Measurements from ENCODE around the gene ZNF70. TPM values are rescaled to one million over a fixed set of nuclear protein-coding genes. Genes with fewer than 3 reads are reported as not detected.

The ZNF70 gene
- total and polyA plus RNA-seq, 9 of the 15 experiments (the other 6 are each of a cell fraction or from before 2014, with no cell fraction given): 0.14 to 3.3 (median 1.4) TPM

DNA sequence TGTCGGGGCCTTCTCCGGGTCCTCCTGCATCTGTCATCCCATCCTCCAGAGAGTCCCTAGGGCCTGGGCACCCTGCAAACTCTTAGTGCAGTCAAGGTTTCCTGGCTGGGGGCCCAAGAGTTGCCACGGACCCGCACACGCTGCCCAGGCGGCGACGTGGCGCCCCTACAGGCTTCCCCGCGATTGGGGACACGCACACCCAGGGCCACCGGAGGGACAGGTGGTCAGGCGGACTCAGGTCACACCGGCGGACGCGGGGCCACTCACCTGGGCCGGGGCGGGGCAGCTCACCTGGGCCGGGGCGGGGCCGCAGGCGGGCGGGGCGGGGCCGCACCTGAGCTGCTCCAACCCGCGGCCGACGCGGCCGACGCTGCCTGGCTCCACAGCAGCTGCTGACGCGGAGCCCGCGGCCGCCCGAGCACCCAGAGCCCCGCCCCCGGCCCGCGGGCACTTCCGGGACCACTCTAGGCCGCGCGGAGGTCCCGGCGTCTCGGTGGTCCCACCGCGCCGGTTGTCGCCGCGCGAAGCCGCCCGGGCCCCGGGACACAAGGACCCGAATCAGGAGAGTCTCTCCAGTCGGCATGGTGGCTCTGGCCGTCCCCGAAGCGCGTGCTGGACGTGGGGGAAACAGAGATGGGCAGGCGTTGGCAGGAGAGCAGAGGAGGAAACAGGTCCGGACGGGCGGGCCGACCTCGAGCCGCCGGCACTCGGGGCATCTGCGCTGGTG lies at the start of gene ZNF70 (continued):
- TF ChIP-seq, protein P1, sequence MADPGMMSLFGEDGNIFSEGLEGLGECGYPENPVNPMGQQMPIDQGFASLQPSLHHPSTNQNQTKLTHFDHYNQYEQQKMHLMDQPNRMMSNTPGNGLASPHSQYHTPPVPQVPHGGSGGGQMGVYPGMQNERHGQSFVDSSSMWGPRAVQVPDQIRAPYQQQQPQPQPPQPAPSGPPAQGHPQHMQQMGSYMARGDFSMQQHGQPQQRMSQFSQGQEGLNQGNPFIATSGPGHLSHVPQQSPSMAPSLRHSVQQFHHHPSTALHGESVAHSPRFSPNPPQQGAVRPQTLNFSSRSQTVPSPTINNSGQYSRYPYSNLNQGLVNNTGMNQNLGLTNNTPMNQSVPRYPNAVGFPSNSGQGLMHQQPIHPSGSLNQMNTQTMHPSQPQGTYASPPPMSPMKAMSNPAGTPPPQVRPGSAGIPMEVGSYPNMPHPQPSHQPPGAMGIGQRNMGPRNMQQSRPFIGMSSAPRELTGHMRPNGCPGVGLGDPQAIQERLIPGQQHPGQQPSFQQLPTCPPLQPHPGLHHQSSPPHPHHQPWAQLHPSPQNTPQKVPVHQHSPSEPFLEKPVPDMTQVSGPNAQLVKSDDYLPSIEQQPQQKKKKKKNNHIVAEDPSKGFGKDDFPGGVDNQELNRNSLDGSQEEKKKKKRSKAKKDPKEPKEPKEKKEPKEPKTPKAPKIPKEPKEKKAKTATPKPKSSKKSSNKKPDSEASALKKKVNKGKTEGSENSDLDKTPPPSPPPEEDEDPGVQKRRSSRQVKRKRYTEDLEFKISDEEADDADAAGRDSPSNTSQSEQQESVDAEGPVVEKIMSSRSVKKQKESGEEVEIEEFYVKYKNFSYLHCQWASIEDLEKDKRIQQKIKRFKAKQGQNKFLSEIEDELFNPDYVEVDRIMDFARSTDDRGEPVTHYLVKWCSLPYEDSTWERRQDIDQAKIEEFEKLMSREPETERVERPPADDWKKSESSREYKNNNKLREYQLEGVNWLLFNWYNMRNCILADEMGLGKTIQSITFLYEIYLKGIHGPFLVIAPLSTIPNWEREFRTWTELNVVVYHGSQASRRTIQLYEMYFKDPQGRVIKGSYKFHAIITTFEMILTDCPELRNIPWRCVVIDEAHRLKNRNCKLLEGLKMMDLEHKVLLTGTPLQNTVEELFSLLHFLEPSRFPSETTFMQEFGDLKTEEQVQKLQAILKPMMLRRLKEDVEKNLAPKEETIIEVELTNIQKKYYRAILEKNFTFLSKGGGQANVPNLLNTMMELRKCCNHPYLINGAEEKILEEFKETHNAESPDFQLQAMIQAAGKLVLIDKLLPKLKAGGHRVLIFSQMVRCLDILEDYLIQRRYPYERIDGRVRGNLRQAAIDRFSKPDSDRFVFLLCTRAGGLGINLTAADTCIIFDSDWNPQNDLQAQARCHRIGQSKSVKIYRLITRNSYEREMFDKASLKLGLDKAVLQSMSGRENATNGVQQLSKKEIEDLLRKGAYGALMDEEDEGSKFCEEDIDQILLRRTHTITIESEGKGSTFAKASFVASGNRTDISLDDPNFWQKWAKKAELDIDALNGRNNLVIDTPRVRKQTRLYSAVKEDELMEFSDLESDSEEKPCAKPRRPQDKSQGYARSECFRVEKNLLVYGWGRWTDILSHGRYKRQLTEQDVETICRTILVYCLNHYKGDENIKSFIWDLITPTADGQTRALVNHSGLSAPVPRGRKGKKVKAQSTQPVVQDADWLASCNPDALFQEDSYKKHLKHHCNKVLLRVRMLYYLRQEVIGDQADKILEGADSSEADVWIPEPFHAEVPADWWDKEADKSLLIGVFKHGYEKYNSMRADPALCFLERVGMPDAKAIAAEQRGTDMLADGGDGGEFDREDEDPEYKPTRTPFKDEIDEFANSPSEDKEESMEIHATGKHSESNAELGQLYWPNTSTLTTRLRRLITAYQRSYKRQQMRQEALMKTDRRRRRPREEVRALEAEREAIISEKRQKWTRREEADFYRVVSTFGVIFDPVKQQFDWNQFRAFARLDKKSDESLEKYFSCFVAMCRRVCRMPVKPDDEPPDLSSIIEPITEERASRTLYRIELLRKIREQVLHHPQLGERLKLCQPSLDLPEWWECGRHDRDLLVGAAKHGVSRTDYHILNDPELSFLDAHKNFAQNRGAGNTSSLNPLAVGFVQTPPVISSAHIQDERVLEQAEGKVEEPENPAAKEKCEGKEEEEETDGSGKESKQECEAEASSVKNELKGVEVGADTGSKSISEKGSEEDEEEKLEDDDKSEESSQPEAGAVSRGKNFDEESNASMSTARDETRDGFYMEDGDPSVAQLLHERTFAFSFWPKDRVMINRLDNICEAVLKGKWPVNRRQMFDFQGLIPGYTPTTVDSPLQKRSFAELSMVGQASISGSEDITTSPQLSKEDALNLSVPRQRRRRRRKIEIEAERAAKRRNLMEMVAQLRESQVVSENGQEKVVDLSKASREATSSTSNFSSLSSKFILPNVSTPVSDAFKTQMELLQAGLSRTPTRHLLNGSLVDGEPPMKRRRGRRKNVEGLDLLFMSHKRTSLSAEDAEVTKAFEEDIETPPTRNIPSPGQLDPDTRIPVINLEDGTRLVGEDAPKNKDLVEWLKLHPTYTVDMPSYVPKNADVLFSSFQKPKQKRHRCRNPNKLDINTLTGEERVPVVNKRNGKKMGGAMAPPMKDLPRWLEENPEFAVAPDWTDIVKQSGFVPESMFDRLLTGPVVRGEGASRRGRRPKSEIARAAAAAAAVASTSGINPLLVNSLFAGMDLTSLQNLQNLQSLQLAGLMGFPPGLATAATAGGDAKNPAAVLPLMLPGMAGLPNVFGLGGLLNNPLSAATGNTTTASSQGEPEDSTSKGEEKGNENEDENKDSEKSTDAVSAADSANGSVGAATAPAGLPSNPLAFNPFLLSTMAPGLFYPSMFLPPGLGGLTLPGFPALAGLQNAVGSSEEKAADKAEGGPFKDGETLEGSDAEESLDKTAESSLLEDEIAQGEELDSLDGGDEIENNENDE (IDR thresholded peaks at IDR 0.05; ENCODE audit: low read depth, low read length): no peak
- 0 out of 2 replicates have a peak, but pooled peaks have one; percentile 20 for TF ChIP-seq RNF2 (IDR thresholded peaks at IDR 0.05)
- TF ChIP-seq FOS (IDR thresholded peaks at IDR 0.05; ENCODE audit: extremely low read depth, insufficient read length): no peak
- TF ChIP-seq, protein P2, sequence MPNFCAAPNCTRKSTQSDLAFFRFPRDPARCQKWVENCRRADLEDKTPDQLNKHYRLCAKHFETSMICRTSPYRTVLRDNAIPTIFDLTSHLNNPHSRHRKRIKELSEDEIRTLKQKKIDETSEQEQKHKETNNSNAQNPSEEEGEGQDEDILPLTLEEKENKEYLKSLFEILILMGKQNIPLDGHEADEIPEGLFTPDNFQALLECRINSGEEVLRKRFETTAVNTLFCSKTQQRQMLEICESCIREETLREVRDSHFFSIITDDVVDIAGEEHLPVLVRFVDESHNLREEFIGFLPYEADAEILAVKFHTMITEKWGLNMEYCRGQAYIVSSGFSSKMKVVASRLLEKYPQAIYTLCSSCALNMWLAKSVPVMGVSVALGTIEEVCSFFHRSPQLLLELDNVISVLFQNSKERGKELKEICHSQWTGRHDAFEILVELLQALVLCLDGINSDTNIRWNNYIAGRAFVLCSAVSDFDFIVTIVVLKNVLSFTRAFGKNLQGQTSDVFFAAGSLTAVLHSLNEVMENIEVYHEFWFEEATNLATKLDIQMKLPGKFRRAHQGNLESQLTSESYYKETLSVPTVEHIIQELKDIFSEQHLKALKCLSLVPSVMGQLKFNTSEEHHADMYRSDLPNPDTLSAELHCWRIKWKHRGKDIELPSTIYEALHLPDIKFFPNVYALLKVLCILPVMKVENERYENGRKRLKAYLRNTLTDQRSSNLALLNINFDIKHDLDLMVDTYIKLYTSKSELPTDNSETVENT (CRISPR knock-in tag; IDR thresholded peaks at IDR 0.05): peak; percentile 99
- no peak for TF ChIP-seq TOE1 (IDR thresholded peaks at IDR 0.05; ENCODE audit: borderline replicate concordance)
- TF ChIP-seq TOE1 (CRISPR knock-in tag; IDR thresholded peaks at IDR 0.05; ENCODE audit: borderline replicate concordance, low read depth): no peak
- peak; percentile 77 for TF ChIP-seq TAF1 (IDR thresholded peaks at IDR 0.05; ENCODE audit: control insufficient read depth, extremely low read depth, insufficient read depth, low read length, severe bottlenecking)
- 0 out of 2 replicates have a peak, but pooled peaks have one; percentile 22 for TF ChIP-seq ZNF431 (CRISPR knock-in tag; IDR thresholded peaks at IDR 0.05)
- TF ChIP-seq NFIC (IDR thresholded peaks at IDR 0.05): peak; percentile 67
- TF ChIP-seq MEF2D (tag; conservative IDR thresholded peaks at IDR 0.05; ENCODE audit: low read depth): no peak
- TF ChIP-seq MTA3 (IDR thresholded peaks at IDR 0.05; ENCODE audit: borderline replicate concordance): no peak
- TF ChIP-seq, protein P3, sequence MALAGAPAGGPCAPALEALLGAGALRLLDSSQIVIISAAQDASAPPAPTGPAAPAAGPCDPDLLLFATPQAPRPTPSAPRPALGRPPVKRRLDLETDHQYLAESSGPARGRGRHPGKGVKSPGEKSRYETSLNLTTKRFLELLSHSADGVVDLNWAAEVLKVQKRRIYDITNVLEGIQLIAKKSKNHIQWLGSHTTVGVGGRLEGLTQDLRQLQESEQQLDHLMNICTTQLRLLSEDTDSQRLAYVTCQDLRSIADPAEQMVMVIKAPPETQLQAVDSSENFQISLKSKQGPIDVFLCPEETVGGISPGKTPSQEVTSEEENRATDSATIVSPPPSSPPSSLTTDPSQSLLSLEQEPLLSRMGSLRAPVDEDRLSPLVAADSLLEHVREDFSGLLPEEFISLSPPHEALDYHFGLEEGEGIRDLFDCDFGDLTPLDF (CRISPR knock-in tag; IDR thresholded peaks at IDR 0.05): no peak
- no peak for TF ChIP-seq CHCHD3 (CRISPR knock-in tag; IDR thresholded peaks at IDR 0.05)

Measured in K562 (cell line).